B cell (primary cell): Measurements from ENCODE around the gene BPIFB6. TPM values are rescaled to one million over a fixed set of nuclear protein-coding genes. Genes with fewer than 3 reads are reported as not detected.

Source experiments
- ATAC-seq: fragments of 200-7000 bp; cut with Tn5 transposase; one replicate; pipeline ENCODE4 v1.10.0; 2021; ENCODE audit warnings: low read depth, mild to moderate bottlenecking, moderate number of reproducible peaks, moderate library complexity
- CTCF ChIA-PET: fragments of 350-600 bp; sonication (Branson Sonifier 250); formaldehyde crosslinking; loops from one replicate; lab custom pipeline; 2021; ENCODE audit warnings: antibody characterized with exemption, inconsistent platforms; lab: Charles Lee
- POLR2A ChIA-PET: fragments of 350-600 bp; sonication (Branson Sonifier 250); formaldehyde crosslinking; loops from one replicate; lab custom pipeline; 2021; ENCODE audit warnings: antibody characterized with exemption; lab: Charles Lee
- DNase-seq: peaks from one replicate; pipeline ENCODE4 v3.0.0; 2013
- H2AFZ ChIP-seq: 2 replicates; pipeline ENCODE4 v1.6.1; 2012; ENCODE audit warnings: mild to moderate bottlenecking, low read depth, low read length; ENCODE audit not compliant: insufficient read depth, poor library complexity, severe bottlenecking
- H3K27ac ChIP-seq, 2 donors: 1 replicate in 1 of 2; 2 replicates in 1 of 2; pipeline ENCODE4 v1.5.1; 2012 to 2013; ENCODE audit warnings: low read length in 2 of 2, mild to moderate bottlenecking in 2 of 2, moderate library complexity in 1 of 2
- H3K27me3 ChIP-seq, 4 experiments: fragments of 200-600 bp in 1 of 4; sonication (generic) in 1 of 4; replicated peaks in 1 of 4; 1 replicate in 2 of 4; 2 replicates in 2 of 4; pipeline versions ENCODE4 v1.6.1 to v1.7.0; 2013 to 2016; ENCODE audit warnings: low read length in 3 of 4, mild to moderate bottlenecking in 2 of 4, mixed read lengths in 1 of 4, moderate library complexity in 1 of 4; ENCODE audit not compliant: insufficient read depth in 4 of 4, control insufficient read depth in 3 of 4; ENCODE audit errors: control extremely low read depth in 1 of 4
- H3K36me3 ChIP-seq, 2 experiments: replicated peaks in 1 of 2; 1 replicate in 1 of 2; 2 replicates in 1 of 2; pipeline versions ENCODE4 v1.6.1 to v1.7.1; 2013; ENCODE audit warnings: low read length in 1 of 2; ENCODE audit not compliant: insufficient read depth in 2 of 2, control insufficient read depth in 1 of 2; ENCODE audit errors: control extremely low read depth in 1 of 2, extremely low read depth in 1 of 2
- H3K4me1 ChIP-seq, 2 donors: fragments of 200-600 bp in 1 of 2; sonication (generic) in 1 of 2; 1 replicate in 1 of 2; 2 replicates in 1 of 2; pipeline versions ENCODE4 v1.5.1 to v1.6.1; 2013 to 2017; ENCODE audit warnings: low read length in 2 of 2; ENCODE audit not compliant: control insufficient read depth in 2 of 2, insufficient read depth in 2 of 2
- H3K4me2 ChIP-seq: replicated peaks from 2 replicates; pipeline ENCODE3; 2012; ENCODE audit warnings: mild to moderate bottlenecking, low read depth, low read length; ENCODE audit not compliant: poor library complexity, severe bottlenecking
- H3K4me3 ChIP-seq, 5 experiments: fragments of 200-600 bp in 1 of 5; sonication (generic) in 1 of 5; 1 replicate in 3 of 5; 2 replicates in 2 of 5; pipeline versions ENCODE4 v1.5.1 to v1.7.0; 2011 to 2016; ENCODE audit warnings: low read length in 4 of 5, mild to moderate bottlenecking in 4 of 5, low read depth in 2 of 5, control low read depth in 1 of 5, moderate library complexity in 1 of 5; ENCODE audit not compliant: insufficient read depth in 1 of 5; ENCODE audit errors: control extremely low read depth in 1 of 5, extremely low read depth in 1 of 5
- H3K79me2 ChIP-seq: fragments of 200-600 bp; sonication (generic); one replicate; pipeline ENCODE4 v1.6.0; 2016; ENCODE audit warnings: low read length; ENCODE audit not compliant: control insufficient read depth, insufficient read depth
- H3K9ac ChIP-seq: fragments of 200-600 bp; sonication (generic); 2 replicates; pipeline ENCODE4 v1.6.1; 2017; ENCODE audit warnings: mild to moderate bottlenecking, low read length, moderate library complexity
- H3K9me3 ChIP-seq, 3 donors: one replicate each; pipeline versions ENCODE4 v1.6.1 to v1.7.1; 2013; ENCODE audit warnings: low read length in 2 of 3; ENCODE audit not compliant: control insufficient read depth in 2 of 3, insufficient read depth in 1 of 3; ENCODE audit errors: control extremely low read depth in 1 of 3
- H4K20me1 ChIP-seq: 2 replicates; pipeline ENCODE4 v1.6.0; 2012; ENCODE audit warnings: mild to moderate bottlenecking, low read length; ENCODE audit not compliant: insufficient read depth, control insufficient read depth, poor library complexity, severe bottlenecking
- H3K27ac Mint-ChIP-seq: one replicate; pipeline ENCODE4 v1.8.0; 2021; ENCODE audit warnings: mixed read lengths
- H3K27me3 Mint-ChIP-seq: one replicate; pipeline ENCODE4 v1.8.0; 2021; ENCODE audit warnings: mixed read lengths
- H3K4me1 Mint-ChIP-seq: one replicate; pipeline ENCODE4 v1.8.0; 2021; ENCODE audit warnings: mixed read lengths
- H3K4me3 Mint-ChIP-seq: one replicate; pipeline ENCODE4 v1.8.0; 2021; ENCODE audit warnings: mixed read lengths
- H3K9me3 Mint-ChIP-seq: one replicate; pipeline ENCODE4 v1.8.0; 2022; ENCODE audit warnings: mixed read lengths; ENCODE audit not compliant: insufficient read depth
- CTCF ChIP-seq: fragments of 200-600 bp; IDR thresholded peaks from one replicate; pipeline ENCODE4 v1.8.0; 2022; ENCODE audit warnings: antibody characterized with exemption, mild to moderate bottlenecking
- EZH2 ChIP-seq: IDR thresholded peaks from 2 replicates; pipeline ENCODE4 v1.6.1; 2012; ENCODE audit warnings: borderline replicate concordance, low read depth, mild to moderate bottlenecking, moderate library complexity, low read length; ENCODE audit not compliant: insufficient read depth, poor library complexity, severe bottlenecking
- WGBS: methylation state at CpG from one replicate; pipeline ENCODE4 v1.1.5; 2013; ENCODE audit warnings: missing lambda C conversion rate; ENCODE audit not compliant: insufficient coverage; 5-methylcytosine and 5-hydroxymethylcytosine counted together
- intact Hi-C: fragments of 100-400 bp; cut with micrococcal nuclease; formaldehyde crosslinking; loops from one replicate; pipeline ENCODE4 v1.10.0; 2022
- polyA plus RNA-seq: library from polyadenylated mRNA; depleted of rRNA; stranded (reverse); fragments of >200 nt; gene quantifications from 2 replicates; pipeline ENCODE4 v1.2.3, GENCODE V29; 2012
- total RNA-seq, 2 donors: library from RNA; stranded (reverse); fragments of 120-200 nt in 1 of 2; gene quantifications; 1 replicate in 1 of 2; 2 replicates in 1 of 2; pipeline versions ENCODE4 v1.2.3 to v1.2.4, GENCODE V29; 2013 to 2022

The BPIFB6 gene
- total and polyA plus RNA-seq, 2 donors (not counting 1 experiment from before 2014, with no cell fraction given) = not detected

GRCh38 chr20:33086052-33086722 lies 54.7 kb downstream of the BPIFB6 start:
- WGBS = 95% methylated on average over 10 of the region's 14 CpGs
- no peak overlapping the region for H3K27ac Mint-ChIP-seq
- POLR2A ChIA-PET = no interaction called here
- no peaks in the 10 kb centered on the region for H3K9me3 Mint-ChIP-seq
- Histone ChIP-seq H3K4me2 (no peak overlapping the region), H3K9me3 (no peaks in the 10 kb centered on the region), H2AFZ (no peak overlapping the region), H4K20me1 (no peaks in the 10 kb centered on the region), H3K4me1 (no peaks in the 10 kb centered on the region), H3K79me2 (no peaks in the 10 kb centered on the region), H3K9ac (no peak overlapping the region), H3K4me3 (no peak overlapping the region), H3K27ac (no peak overlapping the region), H3K36me3 (no peaks in the 10 kb centered on the region), H3K27me3 (peaks cover 0 to 5% (median 0%) of the 10 kb centered on the region in 4 experiments)
- ATAC-seq = no peak
- TF ChIP-seq CTCF (no peak), EZH2 (no peak)
- intact Hi-C loops = no loop called here
- CTCF ChIA-PET = no interaction called here
- H3K4me3 Mint-ChIP-seq = no peak overlapping the region
- H3K4me1 Mint-ChIP-seq = no peaks in the 10 kb centered on the region
- no peak for DNase-seq
- H3K27me3 Mint-ChIP-seq = no peaks in the 10 kb centered on the region

- Histone ChIP-seq H2AFZ (no peak overlapping the region), H3K27ac (no peak overlapping the region), H3K9me3 (no peaks in the 10 kb centered on the region), H3K9ac (no peak overlapping the region), H3K79me2 (no peaks in the 10 kb centered on the region), H3K27me3 (peaks cover 0 to 5% (median 0%) of the 10 kb centered on the region in 4 experiments), H3K4me1 (no peaks in the 10 kb centered on the region), H3K4me2 (no peak overlapping the region), H3K36me3 (no peaks in the 10 kb centered on the region), H3K4me3 (no peak overlapping the region), H4K20me1 (no peaks in the 10 kb centered on the region)
- no peak for ATAC-seq
- TF ChIP-seq EZH2 = no peak
- no peak for TF ChIP-seq CTCF
- CTCF ChIA-PET = no interaction called here
- Mint-ChIP-seq H3K4me3 (no peak overlapping the region), H3K27ac (no peak overlapping the region), H3K27me3 (no peaks in the 10 kb centered on the region), H3K4me1 (no peaks in the 10 kb centered on the region), H3K9me3 (no peaks in the 10 kb centered on the region)
- WGBS = 88% methylated on average over 1 of the region's 3 CpGs
- POLR2A ChIA-PET = no interaction called here
- no peak for DNase-seq
- intact Hi-C loops = no loop called here
Measured at GRCh38 chr20:33091147-33091546, 59.7 kb downstream of the BPIFB6 start.
